SW480 (cell line): Measurements from ENCODE around the gene ADAMTSL3.
"Not testable (repeated sequence)": the region's sequence is repeated elsewhere in the genome, so short reads cannot be mapped to it uniquely, and the experiment has no call there.

Source experiments
- DNase-seq: peaks from one replicate; pipeline ENCODE4 v3.0.0-alpha.2; 2016; ENCODE audit warnings: low spot score

ADAMTSL3 gene

GRCh38 chr15:83746231-83746630 is 92.3 kb downstream of the ADAMTSL3 start:
- DNase-seq = no peak

GRCh38 chr15:83747050-83747717 is 93.3 kb downstream of the ADAMTSL3 start:
- peak; percentile 58 for DNase-seq

GRCh38 chr15:83747718-83748110 is 93.8 kb downstream of the ADAMTSL3 start:
- no peak for DNase-seq

- no peak for DNase-seq
Measured at GRCh38 chr15:83753872-83754493, 100.1 kb downstream of the ADAMTSL3 start.

DNA sequence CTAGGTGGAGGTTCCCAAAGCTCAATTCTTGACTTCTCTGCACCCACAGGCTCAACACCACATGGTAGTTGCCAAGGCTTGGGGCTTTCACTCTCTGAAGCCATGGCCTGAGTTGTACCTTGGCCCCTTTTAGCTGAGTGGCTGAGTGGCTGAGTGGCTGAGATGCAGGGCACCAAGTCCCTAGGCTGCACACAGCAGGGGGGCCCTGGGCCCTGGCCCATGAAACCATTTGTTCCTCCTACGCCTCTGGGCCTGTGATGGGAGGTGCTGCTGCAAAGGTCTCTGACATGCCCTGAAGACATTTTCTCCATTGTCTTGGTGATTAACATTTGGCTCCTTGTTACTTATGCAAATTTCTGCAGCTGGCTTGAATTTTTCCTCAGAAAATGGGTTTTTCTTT is 103.4 kb downstream of the ADAMTSL3 start:
- not testable (repeated sequence) for DNase-seq

- DNase-seq = no peak
Measured at GRCh38 chr15:83762367-83762766, 108.4 kb downstream of the ADAMTSL3 start.

DNA sequence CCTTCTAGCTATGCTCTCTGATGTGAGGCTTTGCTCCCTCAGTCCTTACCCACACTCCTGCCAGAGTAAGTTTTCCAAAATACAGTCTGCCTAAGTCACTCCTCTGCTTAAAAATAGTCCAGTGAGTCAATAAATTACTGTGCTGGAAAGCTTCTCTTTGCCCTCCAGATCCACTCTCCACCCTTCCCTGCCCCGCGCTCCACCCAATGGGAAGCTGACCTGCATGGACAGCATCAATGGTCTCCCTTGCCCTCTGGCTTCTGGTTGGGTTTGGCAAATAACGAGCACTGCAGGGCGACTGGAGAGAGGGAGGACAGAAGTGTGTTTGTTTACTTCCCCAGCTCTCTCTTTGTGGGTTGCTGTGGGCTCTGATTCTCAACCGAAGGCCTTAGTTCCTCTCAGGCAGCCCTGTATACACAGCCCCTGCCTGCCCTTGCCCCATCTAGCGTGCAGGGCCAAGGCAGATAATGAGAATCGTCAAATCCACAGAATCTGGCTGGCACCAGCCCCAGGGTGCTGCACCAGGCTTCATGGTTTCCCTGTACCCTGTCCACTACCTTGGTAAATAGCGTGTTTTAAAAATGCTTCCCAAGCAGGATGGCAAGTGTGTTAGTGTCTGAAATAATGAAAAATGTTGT is 110.4 kb downstream of the ADAMTSL3 start:
- DNase-seq = no peak

GRCh38 chr15:83766339-83766738 is 112.4 kb downstream of the ADAMTSL3 start:
- DNase-seq = no peak

DNA sequence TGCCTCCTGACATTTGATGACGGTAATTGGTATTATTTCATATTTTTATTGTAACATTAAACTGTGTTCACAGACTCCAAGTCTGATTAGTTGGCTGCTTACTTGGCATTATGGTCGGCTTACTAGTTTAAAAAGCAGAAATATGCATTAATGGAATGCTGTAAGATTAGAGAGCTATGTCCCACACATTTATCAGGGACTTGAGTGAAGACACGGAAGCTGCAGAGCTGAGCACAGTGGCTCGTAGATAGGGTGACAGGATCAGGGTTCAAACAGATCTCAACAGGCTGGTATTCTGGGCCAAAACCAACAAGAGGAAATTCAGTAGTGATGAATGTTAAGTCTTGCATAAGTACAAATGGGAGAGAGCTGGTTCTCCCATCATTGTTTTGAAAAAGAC is 113.8 kb downstream of the ADAMTSL3 start:
- no peak for DNase-seq

DNA sequence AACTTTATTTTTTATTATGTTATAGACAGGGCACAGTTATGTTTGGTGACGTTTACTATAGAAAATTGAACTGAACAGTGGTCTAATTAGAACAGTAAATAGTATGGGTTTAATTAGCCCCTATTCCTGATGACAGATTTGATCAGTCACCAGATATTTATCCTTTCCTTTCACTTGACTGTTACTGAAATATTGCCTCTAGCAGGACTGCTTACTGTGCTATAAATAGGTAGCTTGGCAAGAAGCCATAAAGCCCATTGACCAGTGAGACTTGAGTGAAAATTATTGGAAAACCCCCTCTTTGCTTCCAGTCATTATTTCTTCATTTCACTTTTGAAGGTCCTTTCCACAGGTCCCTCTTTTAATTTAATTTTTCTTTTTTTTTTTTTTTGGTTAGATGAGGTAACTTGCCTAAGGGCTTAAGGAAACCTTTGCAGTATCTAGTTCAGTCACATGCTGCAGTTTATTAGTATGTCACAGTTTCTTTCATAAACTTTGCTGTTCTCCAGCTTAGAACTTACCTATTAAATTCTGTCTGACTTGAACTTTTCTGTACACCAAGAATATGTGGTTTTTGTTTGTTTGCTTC is 115.6 kb downstream of the ADAMTSL3 start:
- no peak for DNase-seq

DNA sequence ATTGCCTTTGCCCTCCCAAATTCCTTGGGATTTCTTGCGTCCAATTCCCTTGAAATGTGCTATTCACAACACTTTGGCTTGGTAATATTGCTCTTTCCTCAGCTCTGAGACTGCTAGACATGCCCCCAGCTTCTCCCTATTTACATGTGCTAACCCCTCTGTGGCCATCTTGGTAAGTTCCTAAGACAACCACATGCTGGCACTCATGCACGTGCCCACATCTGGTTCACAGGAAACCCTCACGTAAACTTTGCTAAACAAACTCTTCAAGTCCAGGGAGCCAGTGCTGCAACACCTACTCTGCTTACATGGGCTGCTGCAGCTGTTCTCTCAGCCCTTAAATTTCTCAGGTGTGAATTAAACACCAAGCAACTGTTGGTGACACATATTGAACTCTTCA is 121.8 kb downstream of the ADAMTSL3 start:
- DNase-seq = no peak

DNA sequence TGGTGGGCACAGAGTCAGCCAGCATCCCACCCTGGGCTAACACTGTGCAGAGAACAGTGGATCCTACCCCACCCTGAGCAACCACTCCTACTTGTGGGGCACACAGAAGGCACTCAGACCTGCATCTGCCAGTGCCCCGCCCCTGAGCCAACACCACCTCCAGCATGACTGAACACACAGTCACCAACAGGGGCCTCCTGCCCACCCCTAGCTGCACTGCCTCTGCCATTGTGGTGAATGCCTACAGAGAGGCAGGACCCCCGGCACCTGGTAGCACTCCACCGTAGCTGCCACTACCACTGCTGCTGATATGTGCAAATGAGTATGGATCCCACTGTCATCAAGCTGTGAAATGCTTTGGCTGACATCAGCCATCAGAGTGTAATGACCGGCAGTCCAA is 123.1 kb downstream of the ADAMTSL3 start:
- DNase-seq = no peak

GRCh38 chr15:83783227-83783626 is 129.3 kb downstream of the ADAMTSL3 start:
- no peak for DNase-seq

- peak; percentile 22 for DNase-seq
Measured at GRCh38 chr15:83784975-83785374, 131.1 kb downstream of the ADAMTSL3 start.

DNA sequence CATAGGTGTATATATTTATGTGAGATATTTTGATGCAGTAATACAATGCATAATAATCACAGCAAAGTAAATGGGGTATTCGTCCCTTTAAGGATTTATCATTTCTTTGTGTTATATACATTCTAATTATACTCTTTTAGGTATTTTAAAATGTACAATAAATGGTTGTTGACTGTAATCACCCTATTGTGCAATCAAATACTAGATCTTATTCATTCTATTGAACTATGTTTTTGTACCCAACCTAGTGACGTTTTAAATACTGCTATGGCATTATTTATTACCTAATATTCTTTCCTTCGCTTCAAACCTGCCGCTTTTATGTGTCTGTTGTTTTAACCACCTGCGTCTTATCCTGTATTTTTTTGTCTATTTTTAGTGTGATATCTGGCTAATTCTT is 132.4 kb downstream of the ADAMTSL3 start:
- DNase-seq = no peak

- no peak for DNase-seq
Measured at GRCh38 chr15:83793069-83793468, 139.1 kb downstream of the ADAMTSL3 start.

- no peak for DNase-seq
Measured at GRCh38 chr15:83794209-83794608, 140.3 kb downstream of the ADAMTSL3 start.

- DNase-seq = no peak
Measured at GRCh38 chr15:83809345-83809744, 155.4 kb downstream of the ADAMTSL3 start.

- no peak for DNase-seq
Measured at GRCh38 chr15:83810110-83810509, 156.2 kb downstream of the ADAMTSL3 start.

DNA sequence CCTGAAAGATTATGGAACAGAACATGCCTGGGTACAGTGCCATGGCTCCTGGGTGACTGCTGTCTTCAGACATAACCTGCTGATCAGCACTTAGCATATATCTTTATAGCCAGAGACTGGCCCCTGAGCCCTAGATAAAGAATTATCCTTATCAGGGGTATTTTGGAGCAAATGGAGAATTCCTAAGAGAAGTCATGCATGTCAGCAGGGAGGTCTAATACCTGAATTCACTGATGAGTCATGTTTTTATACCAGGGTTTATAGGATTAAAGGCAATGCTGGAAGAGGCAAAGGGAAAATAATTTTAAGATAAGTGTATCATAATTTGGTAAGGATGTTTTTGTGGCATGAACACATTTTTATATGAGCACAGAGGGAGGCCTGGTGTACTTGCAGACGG is 159.8 kb downstream of the ADAMTSL3 start:
- DNase-seq = no peak

GRCh38 chr15:83815506-83815905 is 161.6 kb downstream of the ADAMTSL3 start:
- no peak for DNase-seq

GRCh38 chr15:83816124-83816883 is 162.4 kb downstream of the ADAMTSL3 start:
- no peak for DNase-seq
